Astrocyte (in vitro differentiated cells and primary cell): ENCODE data around the gene TGFBRAP1.

Experiments used
- CTCF ChIP-seq: IDR thresholded peaks from 2 replicates; pipeline ENCODE4 v1.5.1; 2011; ENCODE audit warnings: low read depth, mild to moderate bottlenecking, inconsistent platforms, low read length, moderate library complexity; ENCODE audit not compliant: insufficient read depth
- EZH2 ChIP-seq: IDR thresholded peaks from 2 replicates; pipeline ENCODE4 v1.6.1; 2012; ENCODE audit warnings: mild to moderate bottlenecking, low read length, inconsistent platforms; ENCODE audit not compliant: insufficient read depth

DNA sequence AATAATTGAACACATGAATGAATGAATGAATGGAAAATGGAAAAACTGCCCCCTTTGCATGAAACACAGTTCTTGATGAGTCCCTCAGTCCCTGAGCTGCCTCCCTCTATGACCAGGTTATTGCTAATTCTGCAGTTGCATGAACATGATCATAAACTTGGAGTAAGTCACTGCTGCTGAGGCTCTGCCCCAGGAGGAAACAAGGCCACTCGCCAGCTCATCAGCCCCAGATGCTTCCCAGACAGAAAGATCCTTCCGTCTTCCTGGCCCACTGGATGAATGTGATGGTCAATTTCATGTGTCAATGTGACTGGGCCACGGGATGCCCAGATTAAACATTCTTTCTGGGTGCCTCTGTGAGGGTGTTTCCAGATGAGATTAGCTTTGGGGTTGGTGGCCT lies 71.6 kb downstream of the TGFBRAP1 start:
- no peak for TF ChIP-seq CTCF
- TF ChIP-seq EZH2, result no peak
